ENCODE data around the gene CERCAM.
"Not testable (repeated sequence)": the region's sequence is repeated elsewhere in the genome, so short reads cannot be mapped to it uniquely, and the experiment has no call there.

Gene CERCAM

GRCh38 chr9:128393970-128394369 lies 26.7 kb upstream of the CERCAM start:
- DNase-seq = no peak

DNA sequence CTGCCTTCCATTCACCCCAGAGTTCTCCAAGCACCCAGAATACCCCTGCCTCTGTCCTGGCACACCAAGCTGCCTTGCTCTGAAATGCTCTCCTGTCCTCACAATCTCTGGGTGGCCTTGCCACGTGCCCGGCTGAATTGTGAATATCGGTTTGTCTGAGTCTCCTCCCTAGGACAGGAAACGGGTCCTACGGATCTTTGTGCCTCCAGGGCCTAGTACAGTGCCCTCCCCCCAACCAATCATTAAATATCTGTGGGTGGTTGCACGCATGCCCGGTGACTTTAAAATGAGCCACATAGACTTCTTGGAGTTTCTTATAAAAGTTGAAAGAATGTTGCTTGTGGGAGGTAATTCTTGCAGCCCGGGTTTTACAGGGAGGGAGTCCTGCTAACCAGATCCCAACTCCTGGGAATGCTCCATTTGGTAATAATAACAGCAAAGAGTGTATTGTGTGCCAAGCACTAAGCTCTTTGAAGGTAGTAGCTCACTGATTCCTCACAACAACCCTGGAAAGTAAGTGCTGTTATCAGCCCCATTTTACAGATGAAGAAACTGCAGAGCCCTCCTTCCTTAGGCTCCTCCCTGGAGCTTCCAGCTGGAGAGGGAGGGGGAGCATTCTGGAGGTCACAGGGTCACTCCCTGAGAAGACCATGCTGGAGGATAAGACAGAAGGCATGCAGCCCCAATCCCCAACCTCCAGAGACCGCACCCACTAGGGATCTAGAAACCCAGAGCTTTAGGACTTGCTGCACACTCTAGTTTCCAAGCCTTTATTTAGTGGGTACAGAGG lies 26.1 kb upstream of the CERCAM start:
- DNase-seq = no peak

- DNase-seq = no peak
Observed at GRCh38 chr9:128396970-128397613, 23.6 kb upstream of the CERCAM start.

GRCh38 chr9:128397831-128398230 lies 22.8 kb upstream of the CERCAM start:
- no peak for DNase-seq

GRCh38 chr9:128399861-128400260 lies 20.8 kb upstream of the CERCAM start:
- no peak for DNase-seq

DNA sequence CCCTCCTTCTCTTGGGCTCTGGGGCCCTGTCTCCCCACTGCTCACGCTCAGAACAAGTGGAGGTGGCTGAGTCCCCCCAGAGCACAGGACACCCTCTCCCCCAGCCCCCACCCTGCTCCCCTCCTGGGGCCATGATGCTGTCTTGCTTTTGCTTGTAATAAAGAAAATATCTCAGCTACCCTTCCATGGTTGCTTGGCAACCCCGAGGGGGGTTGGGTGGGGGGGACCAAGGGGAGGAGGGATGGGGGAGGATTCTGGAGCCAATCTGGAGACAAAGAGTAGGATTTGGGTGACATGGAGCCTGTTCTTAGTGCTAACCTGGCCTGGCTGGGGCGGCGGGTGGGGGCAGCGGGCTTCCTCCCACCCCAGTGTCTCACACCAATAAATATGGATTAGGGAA lies 16.1 kb upstream of the CERCAM start:
- no peak for DNase-seq

DNA sequence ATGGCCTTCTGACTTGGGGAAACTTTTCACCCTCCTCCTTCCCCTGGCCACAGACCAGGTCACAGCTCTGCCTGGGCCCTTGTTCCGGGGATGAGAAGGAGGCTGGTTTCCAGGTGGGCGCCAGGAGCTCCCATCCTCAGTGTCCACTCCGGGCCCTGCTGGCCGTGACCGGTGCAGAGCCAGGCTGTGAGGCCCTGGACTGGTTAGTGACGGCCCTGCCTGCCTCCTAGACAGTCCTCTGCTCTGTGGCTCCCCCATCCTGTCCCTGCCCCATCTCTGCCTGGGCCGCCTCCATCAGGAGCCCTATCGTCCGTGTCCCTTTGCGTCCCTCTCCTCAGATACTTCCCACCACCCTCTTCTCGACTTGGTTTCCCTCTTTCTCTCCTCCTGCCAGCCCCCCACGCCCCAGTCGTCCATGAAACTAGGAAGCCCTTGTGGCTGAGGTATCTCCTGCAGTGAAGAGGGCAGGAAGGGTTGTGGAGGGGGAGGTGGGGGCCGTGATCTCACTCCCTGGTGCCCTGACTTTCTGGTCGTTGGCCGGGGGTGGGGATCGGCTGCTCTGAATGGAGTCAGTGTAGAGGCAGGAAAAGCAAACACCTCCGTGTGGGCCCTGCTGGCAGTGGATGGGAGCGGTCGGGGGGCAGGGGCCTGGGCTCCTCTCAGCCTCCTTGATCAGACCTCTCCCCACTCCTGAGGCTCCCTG lies 15.4 kb upstream of the CERCAM start:
- DNase-seq = no peak

DNA sequence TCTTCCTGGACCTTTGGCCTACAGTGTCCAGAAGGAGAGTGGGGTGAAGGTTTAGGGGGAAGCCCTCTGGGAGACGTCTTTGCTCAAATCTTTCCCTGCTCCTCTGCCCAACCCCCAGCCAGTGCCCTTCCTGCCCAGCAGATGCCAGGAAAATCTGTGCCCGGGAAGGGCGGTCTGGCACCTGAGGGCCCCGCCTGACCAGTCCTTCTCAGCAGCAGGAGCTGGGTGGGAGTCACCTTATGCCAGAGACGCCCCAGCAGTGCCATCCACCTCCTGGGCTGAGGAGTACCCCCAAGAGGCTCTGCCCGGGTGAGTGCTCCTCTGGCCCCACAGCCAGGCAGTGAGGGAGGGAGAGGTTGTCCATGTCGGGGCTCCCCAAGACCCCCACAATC lies 14.9 kb upstream of the CERCAM start:
- no peak for DNase-seq

GRCh38 chr9:128406848-128407391 lies 13.7 kb upstream of the CERCAM start:
- no peak for DNase-seq

GRCh38 chr9:128408963-128409431 lies 11.7 kb upstream of the CERCAM start:
- no peak for DNase-seq

GRCh38 chr9:128409450-128409849 lies 11.2 kb upstream of the CERCAM start:
- DNase-seq = no peak

- no peak for DNase-seq
Observed at GRCh38 chr9:128409978-128410377, 10.7 kb upstream of the CERCAM start.

GRCh38 chr9:128411364-128412119 lies 9.1 kb upstream of the CERCAM start:
- no peak for DNase-seq

DNA sequence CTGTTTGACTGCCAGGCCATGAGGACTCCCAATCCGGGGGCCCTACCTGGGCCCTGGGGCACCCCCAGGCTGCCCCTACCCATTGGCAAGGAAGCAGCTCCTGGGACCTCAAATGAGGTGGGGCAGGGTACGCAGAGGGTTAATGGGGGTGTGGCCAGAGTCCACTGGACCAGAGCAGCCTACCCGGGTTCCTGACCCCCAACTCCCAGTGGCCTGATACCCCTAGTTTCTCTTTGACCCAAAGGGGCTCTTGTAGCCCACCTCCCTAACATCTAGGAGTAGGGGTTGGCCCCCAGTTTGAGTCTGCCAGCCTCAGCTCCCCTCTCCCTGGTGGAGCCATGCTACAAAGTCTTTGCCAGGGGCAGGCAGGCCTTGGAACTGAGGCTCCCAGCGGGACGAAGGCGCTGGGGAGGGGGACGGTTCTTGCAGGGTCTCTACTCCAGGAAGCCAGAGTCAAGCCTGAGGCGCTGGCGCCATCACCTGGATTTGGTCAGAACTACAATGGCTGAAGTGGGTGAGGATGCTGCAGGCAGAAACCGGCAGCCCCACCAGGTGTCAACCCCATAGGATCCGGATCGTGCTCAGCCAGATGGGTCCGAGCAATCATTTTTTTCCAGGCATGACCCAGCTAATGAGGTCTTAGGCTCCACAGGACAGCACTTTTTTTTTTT lies 8.4 kb upstream of the CERCAM start:
- peak; percentile 57 for DNase-seq

DNA sequence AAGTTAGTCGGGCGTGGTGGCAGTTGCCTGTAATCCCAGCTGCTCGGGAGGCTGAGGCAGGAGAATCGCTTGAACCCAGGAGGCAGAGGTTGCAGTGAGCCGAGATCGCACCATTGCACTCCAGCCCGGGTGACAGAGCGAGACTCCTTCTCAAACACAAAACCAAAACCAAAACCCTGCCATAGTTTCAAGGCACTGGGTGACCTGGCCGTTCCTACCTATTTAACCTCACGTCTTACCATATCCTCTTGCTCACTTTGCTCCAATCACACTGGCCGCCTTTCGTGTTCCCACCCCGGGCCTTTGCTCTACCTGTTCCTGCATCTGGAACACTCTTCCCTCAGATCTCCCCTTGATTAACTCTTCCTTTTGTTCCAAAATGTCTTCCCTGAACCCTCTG lies 6.9 kb upstream of the CERCAM start:
- DNase-seq = not testable (repeated sequence)

- DNase-seq = no peak
Observed at GRCh38 chr9:128414461-128414860, 6.2 kb upstream of the CERCAM start.

DNA sequence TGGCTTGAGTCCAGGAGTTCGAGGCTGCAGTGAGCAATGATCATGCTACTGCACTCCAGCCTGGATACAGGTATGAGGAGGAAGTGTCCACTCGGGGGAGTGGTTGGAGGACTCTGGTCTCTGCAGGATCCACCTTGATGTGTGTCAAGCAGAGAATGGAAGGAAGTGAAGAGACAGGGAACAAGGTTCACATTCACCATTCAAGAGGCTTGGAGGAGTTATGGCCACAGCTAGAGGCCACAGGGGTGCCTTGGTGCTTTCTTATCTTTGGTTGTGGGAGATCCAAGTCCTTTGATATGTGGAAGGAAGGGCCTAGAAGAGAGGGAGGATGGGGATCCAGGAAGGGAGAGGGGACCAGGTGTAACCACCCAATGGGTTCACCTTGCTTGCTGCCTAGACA lies 5.4 kb upstream of the CERCAM start:
- no peak for DNase-seq

- no peak for DNase-seq
Observed at GRCh38 chr9:128416014-128416413, 4.6 kb upstream of the CERCAM start.

DNA sequence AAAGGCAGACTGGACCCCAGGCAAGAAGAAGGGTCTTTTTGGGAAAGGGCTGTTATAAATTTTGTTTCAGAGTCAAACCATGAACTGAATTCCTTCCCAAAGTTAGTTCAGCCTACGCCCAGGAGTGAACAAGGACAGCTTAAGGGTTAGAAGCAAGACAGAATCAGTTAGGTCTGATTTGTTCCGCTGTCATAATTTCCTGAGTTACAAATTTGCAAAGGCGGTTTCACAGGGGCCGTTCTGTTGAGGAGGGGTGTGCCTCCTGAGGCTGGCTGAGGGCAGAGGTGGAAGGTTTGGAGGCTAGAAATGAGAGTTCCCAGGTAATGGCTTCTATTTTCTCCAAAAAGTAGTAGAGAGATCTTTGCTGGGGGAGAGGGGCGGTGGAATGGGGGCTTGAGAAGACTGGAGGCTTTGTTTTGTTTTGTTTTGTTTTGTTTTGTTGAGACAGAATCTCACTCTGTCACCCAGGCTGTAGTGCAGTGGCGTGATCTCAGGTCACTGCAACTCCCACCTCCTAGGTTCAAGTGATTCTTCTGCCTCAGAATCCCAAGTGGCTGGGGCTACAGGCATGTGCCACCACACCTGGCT lies 4.1 kb upstream of the CERCAM start:
- DNase-seq = no peak

GRCh38 chr9:128419061-128419925 lies 1.4 kb upstream of the CERCAM start:
- peak; percentile 8 for DNase-seq

Measured in NCI-H1436 (cell line).